Fibroblast of skin of left quadriceps (primary cell): ENCODE results near the gene SGCD.

Experiments
- DNase-seq, 2 experiments: peaks; one replicate each; pipeline ENCODE4 v3.0.0-alpha.2; 2013; ENCODE audit warnings: low read depth in 2 of 2

Gene SGCD

GRCh38 chr5:156459812-156460385 is 132.9 kb downstream of the SGCD start:
- DNase-seq: no peak

- DNase-seq: peak; percentile 44 to 49
These were observed 133.5 kb downstream of the SGCD start for GRCh38 chr5:156460471-156460870.

GRCh38 chr5:156466871-156467270 is 139.9 kb downstream of the SGCD start:
- no peak for DNase-seq

- no peak for DNase-seq
These were observed 142.7 kb downstream of the SGCD start for GRCh38 chr5:156469636-156470035.

- DNase-seq: no peak
These were observed 144.9 kb downstream of the SGCD start for GRCh38 chr5:156471893-156472292.

GRCh38 chr5:156473269-156473908 is 146.4 kb downstream of the SGCD start:
- peak in 1 of 2 experiments; percentile 24 for DNase-seq

GRCh38 chr5:156474251-156474650 is 147.3 kb downstream of the SGCD start:
- no peak for DNase-seq

- DNase-seq: peak in 1 of 2 experiments; percentile 55
These were observed 148.5 kb downstream of the SGCD start for GRCh38 chr5:156475182-156476157.

- no peak for DNase-seq
These were observed 149.2 kb downstream of the SGCD start for GRCh38 chr5:156476158-156476551.

GRCh38 chr5:156476678-156477077 is 149.7 kb downstream of the SGCD start:
- no peak for DNase-seq

GRCh38 chr5:156477196-156477595 is 150.2 kb downstream of the SGCD start:
- DNase-seq: no peak

- peak; percentile 74 to 76 for DNase-seq
These were observed 152.9 kb downstream of the SGCD start for GRCh38 chr5:156479849-156480248.

GRCh38 chr5:156481741-156482140 is 154.8 kb downstream of the SGCD start:
- no peak for DNase-seq

GRCh38 chr5:156482818-156483217 is 155.9 kb downstream of the SGCD start:
- no peak for DNase-seq

- no peak for DNase-seq
These were observed 159.7 kb downstream of the SGCD start for GRCh38 chr5:156486394-156487238.

GRCh38 chr5:156491766-156492165 is 164.8 kb downstream of the SGCD start:
- DNase-seq: no peak

GRCh38 chr5:156496291-156496690 is 169.3 kb downstream of the SGCD start:
- no peak for DNase-seq

GRCh38 chr5:156497804-156498208 is 170.8 kb downstream of the SGCD start:
- DNase-seq: no peak

GRCh38 chr5:156498226-156498980 is 171.4 kb downstream of the SGCD start:
- DNase-seq: peak; percentile 78 to 82

GRCh38 chr5:156500755-156501154 is 173.8 kb downstream of the SGCD start:
- DNase-seq: no peak

- no peak for DNase-seq
These were observed 178.1 kb downstream of the SGCD start for GRCh38 chr5:156505101-156505500.
